MM.1S (cell line): ENCODE measurements around the gene PROM2.

Source experiments
- CTCF ChIP-seq: fragments of 300-600 bp; sonication (generic); IDR thresholded peaks from 2 replicates; pipeline ENCODE4 v1.5.1; 2016; ENCODE audit warnings: antibody characterized with exemption, low read length, mixed read lengths
- EZH2 ChIP-seq: fragments of 300-600 bp; sonication (generic); optimal IDR thresholded peaks from 2 replicates; pipeline ENCODE3; 2017; ENCODE audit warnings: low read depth, mild to moderate bottlenecking, antibody characterized with exemption, low read length, mixed read lengths
- EZH2phosphoT487 ChIP-seq: fragments of 300-600 bp; sonication (generic); IDR thresholded peaks from 2 replicates; pipeline ENCODE4 v1.6.1; 2018; ENCODE audit warnings: antibody characterized with exemption, low read length

GRCh38 chr2:95337829-95338228, 63.6 kb downstream of the PROM2 start:
- no peak for TF ChIP-seq CTCF
- no peak for TF ChIP-seq EZH2phosphoT487
- TF ChIP-seq EZH2, result no peak
